CD4-positive, alpha-beta T cell treated with Interleukin-6 for 4 hours (primary cell): ENCODE measurements around the gene CIITA.

Experiments used
- DNase-seq: peaks from one replicate; pipeline ENCODE4 v3.0.0-alpha.2; 2020; ENCODE audit warnings: mixed read lengths

CIITA gene

GRCh38 chr16:10852948-10853347 is 24.1 kb upstream of the CIITA start:
- no peak for DNase-seq

- DNase-seq = no peak
Measured at GRCh38 chr16:10856042-10856441, 21.0 kb upstream of the CIITA start.

DNA sequence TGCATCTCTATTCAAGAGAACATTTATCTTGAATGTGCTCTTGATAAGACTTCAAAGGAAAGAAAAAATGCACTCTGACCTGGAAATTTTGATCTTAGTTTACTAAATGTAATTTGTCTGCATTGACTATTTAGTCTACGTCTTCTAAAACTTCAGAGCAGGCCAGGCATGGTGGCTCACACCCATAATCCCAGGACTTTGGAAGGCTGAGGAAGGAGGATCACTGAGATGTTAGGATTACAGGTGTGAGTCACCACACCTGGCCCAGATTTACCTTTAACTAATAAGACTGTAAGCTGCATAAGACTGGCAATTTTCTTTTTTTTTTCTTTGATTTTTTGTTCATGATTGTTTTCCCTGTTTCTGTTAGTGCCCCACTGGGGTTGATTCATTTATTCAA is 18.8 kb upstream of the CIITA start:
- DNase-seq = no peak

- no peak for DNase-seq
Measured at GRCh38 chr16:10859020-10859419, 18.0 kb upstream of the CIITA start.

DNA sequence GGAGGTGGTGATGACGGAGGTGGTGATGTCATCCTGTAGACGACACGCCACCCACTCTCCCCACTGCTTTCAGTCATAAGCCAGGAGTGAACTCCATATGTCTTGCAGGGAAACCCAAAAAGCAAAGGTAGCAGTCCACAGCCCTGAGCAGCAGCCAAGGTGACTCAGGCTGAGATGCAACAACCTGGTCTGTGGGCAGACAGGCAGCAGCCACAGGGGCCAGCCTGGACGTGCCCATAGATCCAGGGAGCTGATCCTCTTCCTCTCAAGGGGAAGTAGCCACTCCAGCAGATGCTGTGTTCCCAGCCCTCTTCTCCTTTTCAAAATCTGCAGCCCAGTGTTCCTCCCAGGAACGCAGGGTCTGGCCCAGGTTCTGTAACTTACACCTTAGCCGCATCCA is 17.3 kb upstream of the CIITA start:
- DNase-seq = no peak

GRCh38 chr16:10862438-10862837 is 14.6 kb upstream of the CIITA start:
- DNase-seq = no peak

DNA sequence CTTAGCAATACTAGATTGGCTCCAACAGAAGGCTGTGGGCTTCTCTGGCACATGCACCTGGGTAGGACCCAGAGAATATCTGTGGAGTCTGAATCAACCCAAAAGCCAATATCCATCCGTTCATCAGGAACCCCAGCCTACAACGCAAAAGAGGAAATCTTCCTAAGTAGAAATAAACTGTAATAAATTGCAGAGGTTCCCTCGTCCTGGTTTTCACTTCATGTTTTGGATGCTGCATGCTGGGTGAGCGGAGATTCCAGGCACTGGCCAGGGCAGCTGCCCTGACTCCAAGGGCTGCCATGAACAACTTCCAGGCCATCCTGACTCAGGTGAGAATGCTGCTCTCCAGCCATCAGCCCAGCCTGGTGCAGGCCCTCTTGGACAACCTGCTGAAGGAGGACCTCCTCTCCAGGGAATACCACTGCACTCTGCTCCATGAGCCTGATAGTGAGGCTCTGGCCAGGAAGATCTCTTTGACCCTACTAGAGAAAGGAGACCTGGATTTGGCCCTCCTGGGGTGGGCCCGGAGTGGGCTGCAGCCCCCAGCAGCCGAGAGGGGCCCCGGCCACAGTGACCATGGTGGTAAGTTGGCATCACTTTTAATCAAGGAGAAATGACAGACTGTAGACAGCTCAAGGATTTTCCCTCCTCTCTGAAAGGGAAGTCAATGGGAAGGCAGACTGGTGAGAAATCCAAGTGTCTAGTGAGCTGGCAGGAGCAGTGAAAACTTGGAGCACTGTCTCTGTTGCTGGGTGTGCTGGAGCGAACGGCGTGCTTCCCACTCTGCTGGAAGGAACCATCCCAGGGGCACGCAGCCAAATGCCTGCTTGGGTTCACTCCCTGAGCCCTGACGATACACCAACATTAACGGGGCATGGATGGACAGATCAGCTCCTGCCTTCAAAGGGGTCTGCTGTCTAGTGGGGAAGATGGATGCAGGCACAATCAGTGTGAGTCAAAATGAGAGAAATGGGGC is 10.7 kb upstream of the CIITA start:
- no peak for DNase-seq

- no peak for DNase-seq
Measured at GRCh38 chr16:10867199-10867598, 9.8 kb upstream of the CIITA start.

GRCh38 chr16:10868104-10868595 is 8.9 kb upstream of the CIITA start:
- no peak for DNase-seq

- no peak for DNase-seq
Measured at GRCh38 chr16:10868596-10869469, 8.2 kb upstream of the CIITA start.

- DNase-seq = no peak
Measured at GRCh38 chr16:10870137-10870776, 6.7 kb upstream of the CIITA start.

DNA sequence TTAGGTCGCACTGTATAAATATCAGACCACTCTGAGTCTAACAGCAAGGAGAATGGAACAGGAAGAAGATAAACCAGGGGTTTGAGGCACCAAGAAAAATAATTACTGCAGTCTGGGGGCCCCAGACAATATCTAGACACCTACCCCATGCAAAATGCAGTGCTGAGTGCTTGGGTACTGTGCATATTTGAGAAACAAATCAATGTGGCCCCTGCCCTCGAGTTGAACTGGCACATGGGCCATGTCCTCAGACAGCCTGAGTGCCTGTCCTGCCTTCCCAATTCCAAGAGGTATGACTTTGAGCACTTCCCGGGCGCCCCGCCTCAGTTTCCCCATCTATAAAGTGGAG is 6.2 kb upstream of the CIITA start:
- no peak for DNase-seq

- peak; percentile 38 for DNase-seq
Measured at GRCh38 chr16:10871157-10871991, 5.6 kb upstream of the CIITA start.

GRCh38 chr16:10876315-10876714 is 687 bp upstream of the CIITA start:
- DNase-seq = no peak

DNA sequence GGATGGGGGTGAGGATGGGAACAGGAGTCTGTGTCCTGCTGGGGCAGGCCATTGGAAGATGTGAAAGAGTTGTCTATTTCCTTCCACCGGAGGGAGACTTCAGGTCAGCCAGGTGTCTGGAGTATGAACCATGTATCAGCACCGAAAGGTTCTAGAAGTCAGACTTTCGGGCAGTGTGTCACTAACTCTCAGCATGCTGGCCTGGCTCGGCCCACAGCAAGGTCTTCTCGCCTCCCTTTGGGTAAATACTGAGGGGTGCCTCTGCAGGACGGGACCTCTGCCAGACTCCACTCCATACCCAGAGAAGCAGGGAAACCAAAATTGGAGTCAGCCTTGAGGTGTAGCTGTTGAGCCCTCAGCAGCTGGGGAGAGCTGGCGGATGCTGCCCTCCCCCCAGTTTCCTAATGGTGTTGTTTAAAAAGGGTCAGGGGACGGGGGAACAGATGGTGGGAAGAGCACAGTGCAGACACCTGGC is 507 bp downstream of the CIITA start:
- no peak for DNase-seq

DNA sequence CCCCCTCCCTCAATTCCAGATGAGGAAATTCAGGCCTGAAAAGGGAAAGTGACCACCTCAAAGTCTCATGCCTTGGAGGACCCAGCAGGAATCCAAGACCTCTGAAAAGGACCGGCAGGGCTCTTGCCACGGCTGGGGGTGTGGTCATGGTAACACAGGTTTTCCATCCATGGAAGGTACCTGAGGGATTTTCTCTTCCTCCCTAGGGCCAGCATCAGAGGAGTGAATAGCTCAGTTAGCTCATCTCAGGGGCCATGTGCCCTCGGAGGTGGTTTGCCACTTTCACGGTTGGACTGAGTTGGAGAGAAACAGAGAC is 1.3 kb downstream of the CIITA start:
- no peak for DNase-seq

DNA sequence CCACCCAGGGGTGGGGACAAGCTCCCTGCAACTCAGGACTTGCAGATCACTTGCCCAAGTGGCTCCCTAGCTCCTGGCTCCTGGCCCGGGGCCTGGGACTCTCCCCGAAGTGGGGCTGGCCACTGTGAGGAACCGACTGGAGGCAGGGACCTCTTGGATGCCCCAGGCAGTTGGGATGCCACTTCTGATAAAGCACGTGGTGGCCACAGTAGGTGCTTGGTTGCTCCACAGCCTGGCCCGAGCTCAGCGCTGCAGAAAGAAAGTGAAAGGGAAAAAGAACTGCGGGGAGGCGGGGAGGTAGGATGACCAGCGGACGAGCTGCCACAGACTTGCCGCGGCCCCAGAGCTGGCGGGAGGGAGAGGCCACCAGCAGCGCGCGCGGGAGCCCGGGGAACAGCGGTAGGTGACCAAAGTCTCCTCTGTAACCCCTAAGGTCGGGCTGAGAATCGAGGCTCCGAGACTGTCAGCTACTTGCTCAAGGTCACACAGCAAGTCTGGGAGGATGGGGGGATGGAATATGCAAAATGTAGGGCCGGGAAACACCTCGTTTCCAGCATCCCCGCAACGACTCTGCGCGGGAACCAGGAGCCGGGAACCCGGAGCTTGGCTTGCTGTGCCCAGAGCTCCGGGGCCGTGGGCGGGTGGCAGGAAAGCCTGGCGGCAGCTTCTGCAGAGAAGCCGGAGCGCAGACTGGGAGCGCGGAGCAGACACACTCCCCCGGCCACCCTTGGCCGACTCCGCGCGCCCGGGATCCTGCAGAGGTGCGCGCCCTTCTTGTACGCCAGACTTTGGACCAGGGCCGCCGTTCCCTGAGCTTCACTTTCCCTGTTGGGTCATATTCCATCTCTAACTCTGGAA is 1.9 kb downstream of the CIITA start:
- DNase-seq = peak; percentile 4

DNA sequence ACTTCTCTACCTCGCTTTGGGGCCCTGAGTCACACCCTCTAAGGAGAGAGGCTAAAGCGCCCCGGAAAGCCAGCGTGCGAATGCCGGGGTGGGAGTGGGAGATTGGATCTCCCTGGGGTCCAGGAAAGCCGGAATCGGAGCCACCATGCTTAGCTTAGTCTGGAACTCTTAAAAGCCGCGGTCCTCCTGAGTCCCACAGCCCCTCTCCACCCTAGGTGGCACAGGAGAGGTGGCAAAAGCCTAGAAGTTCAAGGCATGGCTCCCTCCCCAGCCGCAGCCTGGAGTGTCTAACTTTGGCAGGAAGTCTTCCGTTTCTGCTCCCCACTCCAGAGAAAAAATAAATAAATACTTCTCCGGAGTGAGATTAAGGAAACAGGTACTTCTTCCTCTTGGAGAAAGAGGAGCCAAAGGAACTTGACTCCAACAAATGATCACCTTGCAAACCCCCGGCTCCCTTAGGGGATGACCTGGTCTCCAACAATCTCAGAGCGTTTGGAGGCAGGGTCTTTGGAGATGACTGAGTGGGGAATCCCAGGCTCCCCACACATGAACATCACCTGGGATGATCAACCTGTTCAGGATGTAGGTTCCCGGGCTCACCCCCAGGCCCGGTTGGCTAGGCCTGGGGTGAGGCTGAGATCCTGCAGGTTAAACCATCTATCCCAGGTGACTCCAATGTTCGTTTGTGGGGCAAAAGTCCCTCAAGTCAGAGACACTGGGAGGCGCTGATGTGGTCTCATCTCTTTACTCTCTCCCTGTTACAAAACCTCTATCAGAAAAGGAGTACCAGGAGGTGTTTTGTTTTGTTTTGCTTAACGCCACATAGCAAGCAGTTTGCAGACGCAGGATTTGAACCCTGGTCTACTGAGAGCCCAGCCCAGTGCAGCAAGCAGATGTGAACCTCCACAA is 2.9 kb downstream of the CIITA start:
- no peak for DNase-seq

GRCh38 chr16:10880594-10881452 is 3.8 kb downstream of the CIITA start:
- no peak for DNase-seq
